NT2/D1 (cell line): ENCODE measurements around the gene C12orf75.

ENCODE experiments used
- SUZ12 ChIP-seq: IDR thresholded peaks from 2 replicates; pipeline ENCODE4 v1.6.1; 2011; ENCODE audit not compliant: insufficient read length, insufficient read depth; ENCODE audit errors: extremely low read depth
- YY1 ChIP-seq: IDR thresholded peaks from 2 replicates; pipeline ENCODE4 v1.6.1; 2011; ENCODE audit not compliant: insufficient read length, insufficient read depth

GRCh38 chr12:105287408-105287807 is 43.1 kb upstream of the C12orf75 start:
- TF ChIP-seq SUZ12 = no peak
- no peak for TF ChIP-seq YY1
